ENCODE results near the gene TSPAN5. TPM values are rescaled to one million over a fixed set of nuclear protein-coding genes. Genes with fewer than 3 reads are reported as not detected.

TSPAN5 gene
- total and polyA plus RNA-seq, 5 donors from 2014 or later: 21.2 to 52.7 (median 39.8) TPM

DNA sequence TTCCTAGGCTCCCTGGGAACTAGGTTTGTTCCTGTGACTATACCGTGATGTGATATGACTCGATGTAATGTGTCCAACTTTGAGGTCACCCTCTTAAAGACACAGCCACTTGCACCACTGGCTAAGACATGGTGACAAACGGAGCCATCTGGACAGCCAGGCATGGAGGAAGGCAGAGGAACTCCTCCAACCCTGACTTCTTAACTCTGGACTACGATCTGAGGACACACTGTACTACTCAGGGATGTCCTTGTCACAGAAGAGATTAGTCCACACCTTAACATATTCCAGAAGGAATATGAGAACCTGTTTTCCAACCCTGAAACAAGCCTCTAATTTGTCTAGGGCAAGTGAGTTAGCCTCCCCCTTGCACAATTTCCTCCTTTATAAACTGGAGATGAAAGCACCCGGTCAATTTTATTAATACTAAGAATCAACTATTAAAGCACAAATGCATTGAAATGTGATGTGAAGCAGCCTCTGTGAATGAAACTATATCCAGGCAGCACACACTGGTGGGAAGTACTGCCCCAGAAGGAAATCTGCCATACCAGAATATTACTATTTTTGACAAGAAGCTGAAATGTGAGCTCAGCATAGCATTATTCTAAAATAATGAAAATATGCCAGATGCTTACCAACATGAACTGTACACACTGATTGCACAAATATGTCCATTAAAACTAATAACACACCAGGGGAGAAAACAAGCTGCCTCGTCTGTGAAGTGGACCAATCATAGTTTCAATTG, 47.3 kb downstream of the TSPAN5 start:
- Mint-ChIP-seq H3K36me3 (no peaks in the 10 kb centered on the region), H3K4me3 (no peak overlapping the region), H3K9me3 (no peaks in the 10 kb centered on the region), H3K27ac (peak overlapping the region; percentile 9 to 84 (median 76)), H3K27me3 (no peaks in the 10 kb centered on the region), H3K4me1 (peaks cover 30 to 86% (median 71%) of the 10 kb centered on the region in 4 donors)
- Histone ChIP-seq H3K4me1 (ENCODE audit: control insufficient read depth, insufficient read depth, low read length, poor library complexity, severe bottlenecking) (peaks cover 30% of the 10 kb centered on the region), H3K36me3 (ENCODE audit: control insufficient read depth, insufficient read depth, low read length) (no peaks in the 10 kb centered on the region), H3K27me3 (ENCODE audit: control insufficient read depth, insufficient read depth, low read length) (no peaks in the 10 kb centered on the region), H3K4me3 (ENCODE audit: low read depth, low read length) (no peak overlapping the region), H3K9me3 (ENCODE audit: control insufficient read depth in 2 of 2, low read length in 2 of 2) (no peaks in the 10 kb centered on the region), H3K27ac (ENCODE audit: insufficient read depth, low read length, poor library complexity, severe bottlenecking) (no peak overlapping the region)
- no peak for ATAC-seq (ENCODE audit: low read depth in 2 of 2)
- DNase-seq: no peak

DNA sequence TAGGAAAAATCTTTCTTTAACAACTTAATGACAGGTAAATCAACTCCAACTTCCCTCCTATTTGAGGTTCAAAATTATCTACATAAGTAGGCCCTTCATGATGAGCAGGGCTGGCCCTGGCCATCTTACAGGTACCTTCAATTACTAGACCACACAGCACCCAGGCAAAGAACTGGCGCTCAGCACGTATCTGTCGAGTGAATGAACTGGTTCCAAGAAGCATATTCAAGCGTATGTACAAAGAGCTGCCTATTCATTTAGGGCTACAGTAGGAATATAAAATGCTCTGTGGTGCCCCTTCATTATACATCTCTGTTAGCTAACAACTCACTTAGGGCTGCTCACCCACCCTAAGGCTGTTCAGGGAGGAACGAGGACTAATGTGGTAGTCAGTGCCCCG, 48.0 kb downstream of the TSPAN5 start:
- no peaks in the 10 kb centered on the region for H3K27me3 ChIP-seq (ENCODE audit: control insufficient read depth, insufficient read depth, low read length)
- no peaks in the 10 kb centered on the region for H3K9me3 Mint-ChIP-seq
- no peaks in the 10 kb centered on the region for H3K27me3 Mint-ChIP-seq
- peak overlapping the region in 1 of 4 donors; percentile 10 for H3K4me3 Mint-ChIP-seq
- no peak overlapping the region for H3K4me3 ChIP-seq (ENCODE audit: low read depth, low read length)
- no peak overlapping the region for H3K27ac ChIP-seq (ENCODE audit: insufficient read depth, low read length, poor library complexity, severe bottlenecking)
- peaks cover 36% of the 10 kb centered on the region for H3K4me1 ChIP-seq (ENCODE audit: control insufficient read depth, insufficient read depth, low read length, poor library complexity, severe bottlenecking)
- H3K36me3 ChIP-seq (ENCODE audit: control insufficient read depth, insufficient read depth, low read length): no peaks in the 10 kb centered on the region
- no peaks in the 10 kb centered on the region for H3K36me3 Mint-ChIP-seq
- peaks cover 25 to 85% (median 72%) of the 10 kb centered on the region in 4 donors for H3K4me1 Mint-ChIP-seq
- ATAC-seq (ENCODE audit: low read depth in 2 of 2): no peak
- H3K27ac Mint-ChIP-seq: peak overlapping the region in 2 of 3 donors; percentile 76 to 84
- H3K9me3 ChIP-seq (ENCODE audit: control insufficient read depth in 2 of 2, low read length in 2 of 2): no peaks in the 10 kb centered on the region
- no peak for DNase-seq

DNA sequence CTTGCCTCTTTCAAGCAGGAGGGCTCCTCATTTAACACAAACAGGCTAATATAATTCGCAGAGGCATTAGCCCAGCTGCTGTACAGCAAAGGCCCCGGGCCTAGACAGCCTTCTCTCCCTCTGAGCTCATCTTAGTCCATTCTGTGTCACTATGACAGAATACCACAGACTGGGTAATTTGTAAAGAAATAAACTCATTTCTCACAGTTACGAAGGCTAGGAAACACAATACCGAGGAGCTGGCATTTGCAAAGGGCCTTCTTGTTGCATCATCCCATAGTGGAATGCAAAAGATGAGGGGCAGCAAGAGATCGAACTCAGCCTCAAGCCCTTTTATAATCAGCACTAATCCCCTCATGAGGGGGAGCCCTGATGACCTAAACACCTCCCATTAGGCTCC, 48.5 kb downstream of the TSPAN5 start:
- Histone ChIP-seq H3K4me1 (ENCODE audit: control insufficient read depth, insufficient read depth, low read length, poor library complexity, severe bottlenecking) (peaks cover 40% of the 10 kb centered on the region), H3K9me3 (ENCODE audit: control insufficient read depth in 2 of 2, low read length in 2 of 2) (no peaks in the 10 kb centered on the region), H3K4me3 (ENCODE audit: low read depth, low read length) (no peak overlapping the region), H3K36me3 (ENCODE audit: control insufficient read depth, insufficient read depth, low read length) (no peaks in the 10 kb centered on the region), H3K27ac (ENCODE audit: insufficient read depth, low read length, poor library complexity, severe bottlenecking) (no peak overlapping the region), H3K27me3 (ENCODE audit: control insufficient read depth, insufficient read depth, low read length) (no peaks in the 10 kb centered on the region)
- no peaks in the 10 kb centered on the region for H3K36me3 Mint-ChIP-seq
- peak overlapping the region in 1 of 4 donors; percentile 10 for H3K4me3 Mint-ChIP-seq
- ATAC-seq (ENCODE audit: low read depth in 2 of 2): no peak
- H3K9me3 Mint-ChIP-seq: no peaks in the 10 kb centered on the region
- no peaks in the 10 kb centered on the region for H3K27me3 Mint-ChIP-seq
- DNase-seq: no peak
- peak overlapping the region in 2 of 3 donors; percentile 76 to 84 for H3K27ac Mint-ChIP-seq
- peaks cover 30 to 88% (median 73%) of the 10 kb centered on the region in 4 donors for H3K4me1 Mint-ChIP-seq

DNA sequence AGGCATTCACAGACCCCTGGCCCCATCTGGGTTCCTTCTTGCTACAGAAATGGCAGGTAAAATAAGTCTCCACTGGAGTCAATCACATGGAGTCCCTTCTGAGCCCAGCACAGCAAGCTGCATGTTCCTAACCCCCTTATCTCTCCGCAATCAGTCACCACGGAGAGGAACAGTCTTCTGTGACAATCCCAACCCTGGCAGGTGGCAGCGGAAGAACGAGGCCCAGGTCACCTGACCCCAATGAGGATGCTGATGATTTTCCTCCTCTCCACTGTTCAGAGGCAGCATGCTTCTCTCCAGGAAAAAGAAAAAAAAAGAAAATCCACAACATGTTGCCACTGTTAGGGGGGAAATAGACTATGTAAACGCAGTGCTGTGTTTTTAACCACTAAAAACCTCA, 50.1 kb downstream of the TSPAN5 start:
- H3K4me3 ChIP-seq (ENCODE audit: low read depth, low read length): peak overlapping the region; percentile 57
- DNase-seq (no peak), ATAC-seq (ENCODE audit: low read depth in 2 of 2) (no peak)
- H3K9me3 ChIP-seq (ENCODE audit: control insufficient read depth in 2 of 2, low read length in 2 of 2): no peaks in the 10 kb centered on the region
- Mint-ChIP-seq H3K27me3 (no peaks in the 10 kb centered on the region), H3K36me3 (no peaks in the 10 kb centered on the region), H3K27ac (peak overlapping the region; percentile 38 to 85 (median 76)), H3K4me1 (peaks cover 35 to 91% (median 75%) of the 10 kb centered on the region in 4 donors), H3K9me3 (no peaks in the 10 kb centered on the region), H3K4me3 (peak overlapping the region in 3 of 4 donors; percentile 28 to 58 (median 52))
- no peaks in the 10 kb centered on the region for H3K27me3 ChIP-seq (ENCODE audit: control insufficient read depth, insufficient read depth, low read length)
- no peak overlapping the region for H3K27ac ChIP-seq (ENCODE audit: insufficient read depth, low read length, poor library complexity, severe bottlenecking)
- H3K4me1 ChIP-seq (ENCODE audit: control insufficient read depth, insufficient read depth, low read length, poor library complexity, severe bottlenecking): peaks cover 56% of the 10 kb centered on the region
- H3K36me3 ChIP-seq (ENCODE audit: control insufficient read depth, insufficient read depth, low read length): no peaks in the 10 kb centered on the region

DNA sequence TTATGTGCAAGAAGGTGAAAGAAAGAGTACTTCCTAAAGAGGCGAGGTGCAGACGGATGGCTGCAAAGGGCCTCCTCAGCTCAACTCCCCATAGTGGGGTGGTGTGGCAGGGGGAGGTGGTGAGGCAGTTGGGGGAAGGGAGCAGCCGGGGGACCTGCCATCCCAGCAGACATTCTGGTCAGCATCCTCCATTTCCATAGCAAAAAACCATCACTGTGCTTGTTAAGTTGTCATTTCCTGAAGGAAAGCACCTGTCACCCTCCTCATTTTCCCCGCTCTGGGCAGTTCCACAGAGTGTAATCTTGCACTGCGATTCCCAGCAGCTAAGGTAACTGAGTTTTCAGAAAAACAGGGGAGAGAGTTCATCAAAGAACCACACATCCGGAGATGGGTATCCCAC, 51.5 kb downstream of the TSPAN5 start:
- H3K4me3 Mint-ChIP-seq: peak overlapping the region in 1 of 4 donors; percentile 15
- H3K27me3 Mint-ChIP-seq: no peaks in the 10 kb centered on the region
- Histone ChIP-seq H3K36me3 (ENCODE audit: control insufficient read depth, insufficient read depth, low read length) (no peaks in the 10 kb centered on the region), H3K4me1 (ENCODE audit: control insufficient read depth, insufficient read depth, low read length, poor library complexity, severe bottlenecking) (peaks cover 70% of the 10 kb centered on the region), H3K4me3 (ENCODE audit: low read depth, low read length) (no peak overlapping the region), H3K9me3 (ENCODE audit: control insufficient read depth in 2 of 2, low read length in 2 of 2) (no peaks in the 10 kb centered on the region), H3K27ac (ENCODE audit: insufficient read depth, low read length, poor library complexity, severe bottlenecking) (no peak overlapping the region), H3K27me3 (ENCODE audit: control insufficient read depth, insufficient read depth, low read length) (no peaks in the 10 kb centered on the region)
- peaks cover 45 to 91% (median 75%) of the 10 kb centered on the region in 4 donors for H3K4me1 Mint-ChIP-seq
- ATAC-seq (ENCODE audit: low read depth in 2 of 2) (no peak), DNase-seq (no peak)
- H3K9me3 Mint-ChIP-seq: no peaks in the 10 kb centered on the region
- no peaks in the 10 kb centered on the region for H3K36me3 Mint-ChIP-seq
- no peak overlapping the region for H3K27ac Mint-ChIP-seq

DNA sequence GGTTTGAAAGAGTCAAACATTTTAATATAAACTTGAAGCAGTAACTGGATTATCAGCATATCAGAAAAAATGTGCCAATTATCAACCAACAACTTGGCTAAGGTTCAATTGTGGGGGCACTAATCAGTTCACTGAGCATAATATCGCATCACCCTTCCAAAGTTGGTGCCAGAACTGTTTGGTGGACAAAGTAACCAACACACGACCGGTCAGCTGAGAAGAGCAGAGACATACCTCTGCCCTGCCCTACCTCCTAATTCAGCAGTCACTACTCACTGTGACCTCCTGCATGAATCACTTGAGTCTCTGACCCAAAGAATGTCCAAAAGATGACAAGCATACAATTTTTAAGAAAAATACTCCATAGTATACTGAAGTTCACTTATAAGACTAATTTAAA, 53.2 kb downstream of the TSPAN5 start:
- Histone ChIP-seq H3K36me3 (ENCODE audit: control insufficient read depth, insufficient read depth, low read length) (no peaks in the 10 kb centered on the region), H3K9me3 (ENCODE audit: control insufficient read depth in 2 of 2, low read length in 2 of 2) (no peaks in the 10 kb centered on the region), H3K27me3 (ENCODE audit: control insufficient read depth, insufficient read depth, low read length) (no peaks in the 10 kb centered on the region), H3K4me1 (ENCODE audit: control insufficient read depth, insufficient read depth, low read length, poor library complexity, severe bottlenecking) (peaks cover 79% of the 10 kb centered on the region), H3K27ac (ENCODE audit: insufficient read depth, low read length, poor library complexity, severe bottlenecking) (no peak overlapping the region), H3K4me3 (ENCODE audit: low read depth, low read length) (no peak overlapping the region)
- peaks cover 5% of the 10 kb centered on the region for H3K36me3 Mint-ChIP-seq
- peaks cover 0 to 3% (median 0%) of the 10 kb centered on the region in 7 donors for H3K9me3 Mint-ChIP-seq
- ATAC-seq (ENCODE audit: low read depth in 2 of 2) (no peak), DNase-seq (no peak)
- peak overlapping the region in 3 of 4 donors; percentile 39 to 58 (median 45) for H3K4me3 Mint-ChIP-seq
- peak overlapping the region in 1 of 3 donors; percentile 4 for H3K27ac Mint-ChIP-seq
- H3K27me3 Mint-ChIP-seq: no peaks in the 10 kb centered on the region
- peaks cover 57 to 90% (median 74%) of the 10 kb centered on the region in 4 donors for H3K4me1 Mint-ChIP-seq

DNA sequence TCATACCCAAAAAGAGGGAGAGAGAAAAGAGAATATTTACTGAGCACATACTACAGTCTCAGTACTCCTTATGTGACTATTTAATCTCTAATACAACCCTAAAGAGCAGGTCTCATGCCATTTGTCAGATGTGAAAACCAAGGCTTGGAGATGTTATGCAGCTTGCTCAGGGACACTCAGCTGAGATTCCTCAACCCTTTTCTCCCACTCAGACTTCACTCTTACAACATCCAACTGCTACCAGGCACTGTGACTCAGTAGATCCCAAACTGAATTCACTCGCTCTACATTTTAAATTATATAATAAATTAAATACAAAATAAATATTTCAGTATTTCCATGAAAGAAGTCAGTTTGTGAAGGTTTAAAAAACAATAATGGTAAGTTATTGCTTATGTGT, 53.7 kb downstream of the TSPAN5 start:
- peak overlapping the region; percentile 32 to 83 (median 83) for H3K27ac Mint-ChIP-seq
- DNase-seq: no peak
- peak overlapping the region; percentile 34 for H3K27ac ChIP-seq (ENCODE audit: insufficient read depth, low read length, poor library complexity, severe bottlenecking)
- H3K4me3 Mint-ChIP-seq: peak overlapping the region in 2 of 4 donors; percentile 39 to 75
- peaks cover 0 to under 1% of the 10 kb centered on the region in 2 experiments for H3K9me3 ChIP-seq (ENCODE audit: control insufficient read depth in 2 of 2, low read length in 2 of 2)
- peaks cover 57 to 85% (median 72%) of the 10 kb centered on the region in 4 donors for H3K4me1 Mint-ChIP-seq
- no peaks in the 10 kb centered on the region for H3K27me3 Mint-ChIP-seq
- ATAC-seq (ENCODE audit: low read depth in 2 of 2): no peak
- H3K4me1 ChIP-seq (ENCODE audit: control insufficient read depth, insufficient read depth, low read length, poor library complexity, severe bottlenecking): peaks cover 77% of the 10 kb centered on the region
- peaks cover 5% of the 10 kb centered on the region for H3K36me3 Mint-ChIP-seq
- peaks cover 0 to 3% (median 0%) of the 10 kb centered on the region in 7 donors for H3K9me3 Mint-ChIP-seq
- peak overlapping the region; percentile 73 for H3K4me3 ChIP-seq (ENCODE audit: low read depth, low read length)
- H3K27me3 ChIP-seq (ENCODE audit: control insufficient read depth, insufficient read depth, low read length): no peaks in the 10 kb centered on the region
- H3K36me3 ChIP-seq (ENCODE audit: control insufficient read depth, insufficient read depth, low read length): no peaks in the 10 kb centered on the region

All from CD4-positive, CD25-positive, alpha-beta regulatory T cell (primary cell).